ENCODE data around the gene NACC1. TPM values are rescaled to one million over a fixed set of nuclear protein-coding genes. Genes with fewer than 3 reads are reported as not detected.

NACC1 gene
- total RNA-seq, 2 donors from 2014 or later, result 56.7 to 119 TPM

DNA sequence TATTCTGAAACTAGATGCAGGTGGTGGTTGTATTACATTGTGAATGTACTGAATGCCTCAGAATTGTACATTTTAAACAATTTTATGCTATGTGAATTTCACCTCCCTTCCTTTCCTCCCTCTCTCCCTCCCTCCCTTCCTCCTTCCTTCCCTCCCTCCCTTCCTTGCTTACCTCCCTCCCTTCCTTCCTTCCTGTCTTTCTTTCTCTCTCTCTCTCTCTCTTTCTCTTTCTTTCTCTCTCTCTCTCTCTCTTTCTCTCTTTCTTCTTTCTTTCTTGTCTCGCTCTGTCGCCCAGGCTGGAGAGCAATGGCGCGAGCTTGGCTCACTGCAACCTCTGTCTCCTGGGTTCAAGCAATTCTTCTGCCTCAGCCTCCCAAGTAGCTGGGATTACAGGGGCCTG lies 69.4 kb downstream of the NACC1 start:
- H3K36me3 ChIP-seq, result no peaks in the 10 kb centered on the region
- no peak overlapping the region for H3K27ac ChIP-seq
- TF ChIP-seq, protein P1, sequence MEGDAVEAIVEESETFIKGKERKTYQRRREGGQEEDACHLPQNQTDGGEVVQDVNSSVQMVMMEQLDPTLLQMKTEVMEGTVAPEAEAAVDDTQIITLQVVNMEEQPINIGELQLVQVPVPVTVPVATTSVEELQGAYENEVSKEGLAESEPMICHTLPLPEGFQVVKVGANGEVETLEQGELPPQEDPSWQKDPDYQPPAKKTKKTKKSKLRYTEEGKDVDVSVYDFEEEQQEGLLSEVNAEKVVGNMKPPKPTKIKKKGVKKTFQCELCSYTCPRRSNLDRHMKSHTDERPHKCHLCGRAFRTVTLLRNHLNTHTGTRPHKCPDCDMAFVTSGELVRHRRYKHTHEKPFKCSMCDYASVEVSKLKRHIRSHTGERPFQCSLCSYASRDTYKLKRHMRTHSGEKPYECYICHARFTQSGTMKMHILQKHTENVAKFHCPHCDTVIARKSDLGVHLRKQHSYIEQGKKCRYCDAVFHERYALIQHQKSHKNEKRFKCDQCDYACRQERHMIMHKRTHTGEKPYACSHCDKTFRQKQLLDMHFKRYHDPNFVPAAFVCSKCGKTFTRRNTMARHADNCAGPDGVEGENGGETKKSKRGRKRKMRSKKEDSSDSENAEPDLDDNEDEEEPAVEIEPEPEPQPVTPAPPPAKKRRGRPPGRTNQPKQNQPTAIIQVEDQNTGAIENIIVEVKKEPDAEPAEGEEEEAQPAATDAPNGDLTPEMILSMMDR (IDR thresholded peaks at IDR 0.05), result no peak
- H3K4me3 ChIP-seq, result no peak overlapping the region
- H3K9ac ChIP-seq (ENCODE audit: low read depth in 2 of 2, low read length in 2 of 2), result no peak overlapping the region
- no peaks in the 10 kb centered on the region for H3K9me3 ChIP-seq
- no peaks in the 10 kb centered on the region for H3K27me3 ChIP-seq
- no peaks in the 10 kb centered on the region for H3K4me1 ChIP-seq
- intact Hi-C loops (cut with DNase I), result no loop called here
- DNase-seq, result no peak

DNA sequence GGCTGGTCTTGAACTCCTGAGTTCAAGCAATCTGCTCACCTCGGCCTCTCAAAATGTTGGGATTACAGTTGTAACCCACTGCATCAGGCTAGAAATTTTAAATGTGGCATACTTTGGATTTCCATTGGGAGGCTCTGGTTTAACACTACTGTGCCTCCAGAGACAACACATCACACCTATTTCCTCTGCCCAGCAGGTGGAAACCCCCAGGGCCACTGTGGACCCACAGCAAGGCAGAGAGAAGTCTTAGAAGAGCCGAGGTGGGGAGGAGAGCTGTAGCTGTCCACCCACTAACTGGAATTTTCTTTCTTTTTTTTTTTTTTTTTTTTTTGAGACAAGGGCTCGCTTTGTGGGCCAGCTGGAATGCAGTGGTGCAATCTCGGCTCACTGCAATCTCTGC lies 71.5 kb downstream of the NACC1 start:
- H3K9me3 ChIP-seq, result no peaks in the 10 kb centered on the region
- no peak overlapping the region for H3K4me3 ChIP-seq
- H3K4me1 ChIP-seq, result peaks cover 4% of the 10 kb centered on the region
- H3K27me3 ChIP-seq, result no peaks in the 10 kb centered on the region
- TF ChIP-seq, protein P1 (IDR thresholded peaks at IDR 0.05), result no peak
- H3K36me3 ChIP-seq, result no peaks in the 10 kb centered on the region
- no peak overlapping the region for H3K9ac ChIP-seq (ENCODE audit: low read depth in 2 of 2, low read length in 2 of 2)
- intact Hi-C loops (cut with DNase I), result no loop called here
- DNase-seq, result no peak
- H3K27ac ChIP-seq, result no peak overlapping the region

Other genes starting within 250 kb of the NACC1 start
- 10 to 100 TPM; 29.0 to 33.5 TPM for gene DNASE2, start 236.8 kb upstream of the NACC1 start, total RNA-seq
- gene KLF1, start 231.1 kb upstream of the NACC1 start, total RNA-seq, result under 1 TPM in 1 of 2 donors, not detected in 1; 0.25 TPM
- 10 to 100 TPM; 21.1 to 39.2 TPM for gene GCDH, start 227.1 kb upstream of the NACC1 start, total RNA-seq
- gene SYCE2, start 199.0 kb upstream of the NACC1 start, total RNA-seq, result under 1 TPM in 1 of 2 donors, not detected in 1; 0.32 TPM
- 100 to 1,000 TPM in 1 of 2 donors, 10 to 100 TPM in 1; 46.9 to 111 TPM for gene FARSA, start 184.6 kb upstream of the NACC1 start, total RNA-seq
- gene CALR, start 179.7 kb upstream of the NACC1 start, total RNA-seq, result 1,000 to 10,000 TPM in 1 of 2 donors, 100 to 1,000 TPM in 1; 682 to 1,848 TPM
- gene RAD23A, start 172.4 kb upstream of the NACC1 start, total RNA-seq, result 100 to 1,000 TPM in 1 of 2 donors, 10 to 100 TPM in 1; 78.5 to 121 TPM
- gene GADD45GIP1, start 161.0 kb upstream of the NACC1 start, total RNA-seq, result 10 to 100 TPM; 16.1 to 41.9 TPM
- under 1 TPM; 0.19 to 0.27 TPM for gene DAND5, start 148.7 kb upstream of the NACC1 start, total RNA-seq
- 10 to 100 TPM; 70.9 to 73.8 TPM for gene NFIX, start 122.8 kb upstream of the NACC1 start, total RNA-seq
- gene LYL1, start 15.4 kb upstream of the NACC1 start, total RNA-seq, result 1 to 10 TPM; 3.6 to 4.5 TPM
- 10 to 100 TPM; 17.5 to 40.1 TPM for gene TRMT1, start 1.5 kb upstream of the NACC1 start, total RNA-seq
- 10 to 100 TPM; 51.0 to 78.2 TPM for gene STX10, start 32.1 kb downstream of the NACC1 start, total RNA-seq
- 100 to 1,000 TPM in 1 of 2 donors, 10 to 100 TPM in 1; 83.4 to 116 TPM for gene IER2, start 32.1 kb downstream of the NACC1 start, total RNA-seq

Data from colonic mucosa (tissue), 4 donors.